K562 (cell line): ENCODE data around the gene C21orf58. TPM values are rescaled to one million over a fixed set of nuclear protein-coding genes. Genes with fewer than 3 reads are reported as not detected.

Source experiments
- BCLAF1 ChIP-seq, 2 experiments: fragments of 450-650 bp in 1 of 2; IDR thresholded peaks; 2 replicates each; pipeline ENCODE4 v1.6.1; 2011 to 2017; ENCODE audit warnings: low read depth in 2 of 2, antibody characterized with exemption in 1 of 2, borderline replicate concordance in 1 of 2, low read length in 1 of 2, mild to moderate bottlenecking in 1 of 2, mixed read lengths in 1 of 2; ENCODE audit not compliant: control insufficient read depth in 1 of 2
- BRD9 ChIP-seq: fragments of 450-650 bp; IDR thresholded peaks from 2 replicates; pipeline ENCODE4 v1.6.1; 2018; ENCODE audit warnings: low read depth; ENCODE audit not compliant: partially characterized antibody
- CBX3 ChIP-seq, 2 experiments: IDR thresholded peaks; 1 replicate in 1 of 2; 2 replicates in 1 of 2; pipeline ENCODE4 v1.6.1; 2012; ENCODE audit warnings: inconsistent platforms in 2 of 2, low read length in 2 of 2, borderline replicate concordance in 1 of 2, control low read depth in 1 of 2
- DIDO1 ChIP-seq: fragments of 450-650 bp; IDR thresholded peaks from 2 replicates; pipeline ENCODE4 v1.6.1; 2016; ENCODE audit warnings: low read depth, missing biosample characterization, missing genetic modification characterization
- GMEB1 ChIP-seq: fragments of 250-450 bp; sonication (Bioruptor Pico); IDR thresholded peaks from 2 replicates; pipeline ENCODE4 v1.4.0; 2020; ENCODE audit warnings: mild to moderate bottlenecking
- HDAC1 ChIP-seq, 2 experiments: fragments of 450-650 bp; IDR thresholded peaks; 2 replicates each; pipeline ENCODE4 v1.6.1; 2016 to 2017; ENCODE audit warnings: inconsistent platforms in 1 of 2, mild to moderate bottlenecking in 1 of 2, moderate library complexity in 1 of 2
- KLF1 ChIP-seq: fragments of 450-650 bp; IDR thresholded peaks from 2 replicates; pipeline ENCODE4 v1.6.1; 2016; ENCODE audit warnings: missing genetic modification characterization, missing compliant biosample characterization
- KLF10 ChIP-seq: fragments of 250-450 bp; sonication (Bioruptor Pico); IDR thresholded peaks from 2 replicates; pipeline ENCODE4 v1.6.1; 2021; ENCODE audit warnings: matching md5 sums
- NCOA1 ChIP-seq: fragments of 450-650 bp; IDR thresholded peaks from 2 replicates; pipeline ENCODE4 v1.6.1; 2016; ENCODE audit warnings: low read depth
- SPI1 ChIP-seq: IDR thresholded peaks from 2 replicates; pipeline ENCODE4 v1.6.1; 2011; ENCODE audit warnings: low read depth, low read length, control low read depth, borderline replicate concordance
- YY1 ChIP-seq, 3 experiments: IDR thresholded peaks; 2 replicates each; pipeline ENCODE4 v1.6.1; 2011; ENCODE audit warnings: low read length in 2 of 3, mild to moderate bottlenecking in 2 of 3, moderate library complexity in 2 of 3, borderline replicate concordance in 1 of 3, control low read depth in 1 of 3, low read depth in 1 of 3; ENCODE audit not compliant: insufficient read depth in 3 of 3, insufficient replicate concordance in 2 of 3, control insufficient read depth in 1 of 3, insufficient read length in 1 of 3; ENCODE audit errors: extremely low read depth in 1 of 3
- ZBTB11 ChIP-seq, 3 experiments: fragments of 200-800 bp in 1 of 3; fragments of 250-450 bp in 1 of 3; fragments of 450-650 bp in 1 of 3; sonication (Bioruptor Pico) in 1 of 3; sonication (Bioruptor generic) in 1 of 3; formaldehyde crosslinking in 1 of 3; IDR thresholded peaks; 2 replicates each; pipeline versions ENCODE4 v1.6.1 to v1.8.0; 2016 to 2022; ENCODE audit warnings: mild to moderate bottlenecking in 2 of 3, missing genetic modification characterization in 2 of 3, missing compliant biosample characterization in 1 of 3, moderate library complexity in 1 of 3
- ZNF197 ChIP-seq: fragments of 200-800 bp; sonication (Bioruptor generic); IDR thresholded peaks from 2 replicates; pipeline ENCODE4 v1.6.1; 2016; ENCODE audit warnings: low read depth, missing genetic modification characterization, missing compliant biosample characterization
- ZNF212 ChIP-seq: fragments of 450-650 bp; formaldehyde crosslinking; IDR thresholded peaks from 2 replicates; pipeline ENCODE4 v1.4.0; 2020; ENCODE audit warnings: mild to moderate bottlenecking
- ZNF217 ChIP-seq: sonication (generic); formaldehyde crosslinking; IDR thresholded peaks from 2 replicates; pipeline ENCODE4 v1.8.0; 2022; ENCODE audit warnings: mild to moderate bottlenecking, missing genetic modification reagents
- polyA plus RNA-seq, 8 experiments: library from polyadenylated mRNA; depleted of rRNA in 4 of 8; stranded (reverse) in 5 of 8; unstranded in 3 of 8; fragments of >200 nt; fragmentation: Nextera tagmentation in 2 of 8; fragmentation: Illumina TruSeq in 1 of 8; extraction: Ambion mirVana in 2 of 8; extraction: Trizol in 1 of 8; gene quantifications; 2 replicates each; pipeline versions ENCODE4 v1.2.1 to v1.2.3, GENCODE V29; 2011 to 2014; ENCODE audit warnings: inconsistent platforms in 1 of 8, missing spikeins in 1 of 8
- total RNA-seq, 7 experiments: library from RNA; depleted of rRNA in 6 of 7; stranded (reverse); fragments of >200 nt in 6 of 7; fragmentation: Illumina TruSeq in 2 of 7; extraction: Trizol in 2 of 7; gene quantifications; 2 replicates each; pipeline versions ENCODE4 v1.2.1 to v1.2.3, GENCODE V29; 2011 to 2021; ENCODE audit warnings: low replicate concordance in 1 of 7

C21orf58 gene
- total and polyA plus RNA-seq, 9 of the 15 experiments (the other 6 are each of a cell fraction or from before 2014, with no cell fraction given) = 1.2 to 30.5 (median 12.4) TPM

- TF ChIP-seq SPI1 = peak; percentile 66; the same call in 1 of the 2 replicates
- TF ChIP-seq DIDO1 = 0 out of 2 replicates have a peak, but pooled peaks have one; percentile 60
- peak; percentile 58; the same call in 1 of the 2 replicates for TF ChIP-seq ZNF212 (CRISPR knock-in tag)
- peak in 1 of 2 experiments; percentile 63; a peak in 2 of 4 replicates for TF ChIP-seq HDAC1 (IDR thresholded peaks at IDR 0.05)
- TF ChIP-seq BCLAF1 (IDR thresholded peaks at IDR 0.05; ENCODE audit: borderline replicate concordance in 1 of 2, control insufficient read depth in 1 of 2, low read depth in 2 of 2, low read length in 1 of 2) = peak in 1 of 2 experiments; percentile 91; a peak in 1 of 4 replicates
- peak in 2 of 3 experiments; percentile 63 to 70 for TF ChIP-seq YY1 (IDR thresholded peaks at IDR 0.05; ENCODE audit: borderline replicate concordance in 1 of 3, control insufficient read depth in 1 of 3, extremely low read depth in 1 of 3, insufficient read depth in 3 of 3, insufficient read length in 1 of 3, insufficient replicate concordance in 2 of 3, low read depth in 1 of 3, low read length in 2 of 3)
- peak; percentile 26; the same call in 1 of the 2 replicates for TF ChIP-seq ZNF217 (CRISPR knock-in tag)
- peak; percentile 95 to 99 (median 99) for TF ChIP-seq ZBTB11 (CRISPR knock-in tag; IDR thresholded peaks at IDR 0.05)
- TF ChIP-seq KLF1 (tag) = peak; percentile 68
- TF ChIP-seq NCOA1 = peak; percentile 94
- TF ChIP-seq ZNF197 (CRISPR knock-in tag) = 0 out of 2 replicates have a peak, but pooled peaks have one; percentile 29
- no peak for TF ChIP-seq KLF10 (CRISPR knock-in tag)
- TF ChIP-seq CBX3 (IDR thresholded peaks at IDR 0.05; ENCODE audit: borderline replicate concordance in 1 of 2, low read length in 2 of 2) = peak in 1 of 2 experiments; percentile 13; a peak in 1 of 3 replicates
- TF ChIP-seq BRD9 = peak; percentile 17
- TF ChIP-seq GMEB1 (CRISPR knock-in tag) = peak; percentile 53
Measured at GRCh38 chr21:46285761-46286647, 37.7 kb downstream of the C21orf58 start, which contains the start of gene YBEY (continued).
